ENCODE results near the gene TACC3. TPM values are rescaled to one million over a fixed set of nuclear protein-coding genes. Genes with fewer than 3 reads are reported as not detected.

Gene TACC3
- total RNA-seq, 1 donor: 4.0 TPM

GRCh38 chr4:1763550-1764080, 42.3 kb downstream of the TACC3 start:
- Histone ChIP-seq H3K27me3 (ENCODE audit: insufficient read depth, low read length) (peaks cover 17% of the 10 kb centered on the region), H3K36me3 (ENCODE audit: insufficient read depth, low read length) (no peaks in the 10 kb centered on the region), H3K79me2 (ENCODE audit: insufficient read depth, low read length) (no peaks in the 10 kb centered on the region), H3K4me1 (ENCODE audit: insufficient read depth, low read length) (no peaks in the 10 kb centered on the region), H3K9me3 (ENCODE audit: low read depth, low read length) (no peaks in the 10 kb centered on the region), H3K27ac (ENCODE audit: low read depth, low read length) (no peak overlapping the region), H2AFZ (ENCODE audit: low read length) (peak overlapping the region; percentile 60), H4K20me1 (ENCODE audit: insufficient read depth, low read length) (no peaks in the 10 kb centered on the region), H3K4me2 (ENCODE audit: insufficient read depth, low read length) (peak overlapping the region; percentile 58), H3K4me3 (ENCODE audit: insufficient read depth, low read length) (peak overlapping the region; percentile 48)
- TF ChIP-seq CTCF (IDR thresholded peaks at IDR 0.05; ENCODE audit: extremely low read depth, low read depth, low read length): no peak
- DNase-seq (ENCODE audit: insufficient read length, low spot score, missing footprints): peak; percentile 100

GRCh38 chr4:1764670-1765069, 43.3 kb downstream of the TACC3 start:
- H2AFZ ChIP-seq (ENCODE audit: low read length): no peak overlapping the region
- H3K9me3 ChIP-seq (ENCODE audit: low read depth, low read length): no peaks in the 10 kb centered on the region
- DNase-seq (ENCODE audit: insufficient read length, low spot score, missing footprints): no peak
- peaks cover 22% of the 10 kb centered on the region for H3K27me3 ChIP-seq (ENCODE audit: insufficient read depth, low read length)
- no peaks in the 10 kb centered on the region for H3K4me1 ChIP-seq (ENCODE audit: insufficient read depth, low read length)
- no peak overlapping the region for H3K4me2 ChIP-seq (ENCODE audit: insufficient read depth, low read length)
- no peaks in the 10 kb centered on the region for H4K20me1 ChIP-seq (ENCODE audit: insufficient read depth, low read length)
- no peak overlapping the region for H3K27ac ChIP-seq (ENCODE audit: low read depth, low read length)
- H3K36me3 ChIP-seq (ENCODE audit: insufficient read depth, low read length): no peaks in the 10 kb centered on the region
- no peaks in the 10 kb centered on the region for H3K79me2 ChIP-seq (ENCODE audit: insufficient read depth, low read length)
- no peak for TF ChIP-seq CTCF (IDR thresholded peaks at IDR 0.05; ENCODE audit: extremely low read depth, low read depth, low read length)
- no peak overlapping the region for H3K4me3 ChIP-seq (ENCODE audit: insufficient read depth, low read length)

GRCh38 chr4:1765409-1766072, 44.2 kb downstream of the TACC3 start:
- no peaks in the 10 kb centered on the region for H3K4me1 ChIP-seq (ENCODE audit: insufficient read depth, low read length)
- no peak for TF ChIP-seq CTCF (IDR thresholded peaks at IDR 0.05; ENCODE audit: extremely low read depth, low read depth, low read length)
- no peaks in the 10 kb centered on the region for H3K79me2 ChIP-seq (ENCODE audit: insufficient read depth, low read length)
- H3K27ac ChIP-seq (ENCODE audit: low read depth, low read length): no peak overlapping the region
- peaks cover 25% of the 10 kb centered on the region for H3K27me3 ChIP-seq (ENCODE audit: insufficient read depth, low read length)
- no peaks in the 10 kb centered on the region for H3K9me3 ChIP-seq (ENCODE audit: low read depth, low read length)
- H3K36me3 ChIP-seq (ENCODE audit: insufficient read depth, low read length): no peaks in the 10 kb centered on the region
- H3K4me2 ChIP-seq (ENCODE audit: insufficient read depth, low read length): no peak overlapping the region
- no peak overlapping the region for H3K4me3 ChIP-seq (ENCODE audit: insufficient read depth, low read length)
- no peak for DNase-seq (ENCODE audit: insufficient read length, low spot score, missing footprints)
- H4K20me1 ChIP-seq (ENCODE audit: insufficient read depth, low read length): no peaks in the 10 kb centered on the region
- no peak overlapping the region for H2AFZ ChIP-seq (ENCODE audit: low read length)

- no peak for TF ChIP-seq CTCF (IDR thresholded peaks at IDR 0.05; ENCODE audit: extremely low read depth, low read depth, low read length)
- DNase-seq (ENCODE audit: insufficient read length, low spot score, missing footprints): no peak
- H3K36me3 ChIP-seq (ENCODE audit: insufficient read depth, low read length): no peaks in the 10 kb centered on the region
- H2AFZ ChIP-seq (ENCODE audit: low read length): no peak overlapping the region
- no peak overlapping the region for H3K4me2 ChIP-seq (ENCODE audit: insufficient read depth, low read length)
- no peaks in the 10 kb centered on the region for H3K4me1 ChIP-seq (ENCODE audit: insufficient read depth, low read length)
- H3K79me2 ChIP-seq (ENCODE audit: insufficient read depth, low read length): no peaks in the 10 kb centered on the region
- H4K20me1 ChIP-seq (ENCODE audit: insufficient read depth, low read length): no peaks in the 10 kb centered on the region
- no peak overlapping the region for H3K27ac ChIP-seq (ENCODE audit: low read depth, low read length)
- H3K9me3 ChIP-seq (ENCODE audit: low read depth, low read length): no peaks in the 10 kb centered on the region
- peaks cover 25% of the 10 kb centered on the region for H3K27me3 ChIP-seq (ENCODE audit: insufficient read depth, low read length)
- H3K4me3 ChIP-seq (ENCODE audit: insufficient read depth, low read length): no peak overlapping the region
Measured at GRCh38 chr4:1766106-1767060, 45.1 kb downstream of the TACC3 start.
